Measurements from ENCODE around the gene SLC12A4.
"Not testable (repeated sequence)": the region's sequence is repeated elsewhere in the genome, so short reads cannot be mapped to it uniquely, and the experiment has no call there.

SLC12A4 gene

GRCh38 chr16:67940446-67941089, 27.9 kb downstream of the SLC12A4 start:
- no peak overlapping the region for H3K4me3 ChIP-seq (ENCODE audit: low read depth, low read length)
- TF ChIP-seq, protein P1, sequence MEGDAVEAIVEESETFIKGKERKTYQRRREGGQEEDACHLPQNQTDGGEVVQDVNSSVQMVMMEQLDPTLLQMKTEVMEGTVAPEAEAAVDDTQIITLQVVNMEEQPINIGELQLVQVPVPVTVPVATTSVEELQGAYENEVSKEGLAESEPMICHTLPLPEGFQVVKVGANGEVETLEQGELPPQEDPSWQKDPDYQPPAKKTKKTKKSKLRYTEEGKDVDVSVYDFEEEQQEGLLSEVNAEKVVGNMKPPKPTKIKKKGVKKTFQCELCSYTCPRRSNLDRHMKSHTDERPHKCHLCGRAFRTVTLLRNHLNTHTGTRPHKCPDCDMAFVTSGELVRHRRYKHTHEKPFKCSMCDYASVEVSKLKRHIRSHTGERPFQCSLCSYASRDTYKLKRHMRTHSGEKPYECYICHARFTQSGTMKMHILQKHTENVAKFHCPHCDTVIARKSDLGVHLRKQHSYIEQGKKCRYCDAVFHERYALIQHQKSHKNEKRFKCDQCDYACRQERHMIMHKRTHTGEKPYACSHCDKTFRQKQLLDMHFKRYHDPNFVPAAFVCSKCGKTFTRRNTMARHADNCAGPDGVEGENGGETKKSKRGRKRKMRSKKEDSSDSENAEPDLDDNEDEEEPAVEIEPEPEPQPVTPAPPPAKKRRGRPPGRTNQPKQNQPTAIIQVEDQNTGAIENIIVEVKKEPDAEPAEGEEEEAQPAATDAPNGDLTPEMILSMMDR (IDR thresholded peaks at IDR 0.05; ENCODE audit: low read depth, low read length, missing control alignments), result no peak
- no peak for DNase-seq (ENCODE audit: low read depth)

DNA sequence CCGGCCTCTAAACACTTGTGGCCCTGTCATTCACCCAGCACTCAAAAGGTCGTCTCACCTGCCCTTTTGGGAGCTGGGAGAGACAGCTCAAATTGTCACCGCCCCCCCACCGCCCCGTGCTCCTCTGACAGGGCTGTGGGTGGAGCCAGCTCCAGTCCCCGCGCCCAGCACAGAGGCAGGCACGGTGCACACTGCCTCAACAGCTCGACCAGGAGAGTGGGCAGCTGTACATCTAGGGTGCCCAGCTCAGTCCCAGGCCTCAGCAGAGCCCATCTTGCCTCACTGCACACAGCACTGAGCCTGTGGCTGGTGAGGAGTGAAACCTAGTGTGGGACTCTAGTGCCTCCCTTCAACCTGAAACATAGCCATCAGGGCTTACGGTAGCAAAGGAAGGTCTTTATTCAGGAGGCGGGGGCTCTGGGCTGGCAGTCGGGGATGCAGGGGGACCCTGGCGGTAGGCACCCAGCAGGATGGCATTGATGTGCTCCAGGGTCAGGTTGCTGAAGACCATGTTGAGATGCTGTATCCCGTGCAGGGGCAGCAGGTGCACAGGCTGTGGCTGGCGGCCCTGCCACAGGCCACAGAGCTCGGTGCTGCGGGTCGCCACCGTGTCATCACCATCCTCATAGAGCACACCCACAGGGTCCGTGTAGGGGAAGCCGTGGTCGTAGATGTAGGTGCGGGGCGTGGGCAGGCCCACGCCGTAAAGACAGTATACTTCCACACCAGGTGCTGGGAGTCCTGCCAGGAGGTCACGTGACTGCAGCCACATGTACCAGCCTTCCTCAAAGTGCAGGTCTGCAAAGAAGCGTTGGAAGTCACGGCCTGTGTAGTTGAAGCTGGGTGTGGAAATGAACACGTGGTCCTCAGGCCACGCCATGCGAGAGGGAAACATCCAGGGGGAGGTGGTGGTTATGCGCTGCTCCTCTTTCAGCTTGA, 28.7 kb downstream of the SLC12A4 start:
- H3K4me3 ChIP-seq (ENCODE audit: low read depth, low read length), result no peak overlapping the region
- TF ChIP-seq, protein P1 (IDR thresholded peaks at IDR 0.05; ENCODE audit: low read depth, low read length, missing control alignments), result no peak
- DNase-seq (ENCODE audit: low read depth), result no peak

DNA sequence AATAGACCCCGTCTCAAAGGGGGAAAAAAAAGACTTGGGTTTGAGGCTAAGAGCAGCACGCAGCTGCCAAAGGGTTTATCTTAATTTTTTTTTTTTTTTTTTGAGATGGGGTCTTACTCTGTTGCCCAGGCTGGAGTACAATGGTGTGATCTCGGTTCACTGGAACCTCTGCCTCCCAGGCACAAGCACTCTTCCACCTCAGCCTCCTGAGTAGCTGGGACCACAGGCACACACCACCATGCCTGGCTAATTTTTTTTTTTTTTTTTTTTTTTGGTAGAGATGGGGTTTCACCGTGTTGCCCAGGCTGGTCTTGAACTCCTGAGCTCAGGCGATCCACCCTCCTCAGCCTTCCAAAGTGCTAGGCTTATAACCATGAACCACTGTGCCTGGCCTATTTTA, 30.7 kb downstream of the SLC12A4 start:
- H3K4me3 ChIP-seq (ENCODE audit: low read depth, low read length); DNase-seq (ENCODE audit: low read depth): not testable (repeated sequence)

- TF ChIP-seq, protein P1 (IDR thresholded peaks at IDR 0.05; ENCODE audit: low read depth, low read length, missing control alignments), result no peak
- peak overlapping the region; percentile 81 for H3K4me3 ChIP-seq (ENCODE audit: low read depth, low read length)
- DNase-seq (ENCODE audit: low read depth), result peak; percentile 84
Observed at GRCh38 chr16:67936880-67937605, 31.4 kb downstream of the SLC12A4 start.

- TF ChIP-seq, protein P1 (IDR thresholded peaks at IDR 0.05; ENCODE audit: low read depth, low read length, missing control alignments), result no peak
- no peak for DNase-seq (ENCODE audit: low read depth)
- H3K4me3 ChIP-seq (ENCODE audit: low read depth, low read length), result peak within 1 kb of the TSS; percentile 81
Observed at GRCh38 chr16:67936124-67936879, 32.1 kb downstream of the SLC12A4 start, which contains the start of gene PSMB10. Gene PSMB10, minus strand, starts transcription at chr16:67936850. Its CDS starts 101 bp downstream, at chr16:67936749.

- TF ChIP-seq, protein P1 (IDR thresholded peaks at IDR 0.05; ENCODE audit: low read depth, low read length, missing control alignments), result no peak
- H3K4me3 ChIP-seq (ENCODE audit: low read depth, low read length), result peak overlapping the region; percentile 81
- DNase-seq (ENCODE audit: low read depth), result peak; percentile 91
Observed at GRCh38 chr16:67935402-67936123, 32.9 kb downstream of the SLC12A4 start.
